HEK293 (cell line): ENCODE results near the gene CDT1.

Experiments
- CTCF ChIA-PET: fragments of 350-600 bp; formaldehyde crosslinking; extraction: SDS; loops from one replicate; lab custom pipeline; 2021; ENCODE audit warnings: antibody characterized with exemption; lab: Yijun Ruan, JAX
- POLR2A ChIA-PET: fragments of 300-600 bp; formaldehyde crosslinking; extraction: SDS; loops from one replicate; lab custom pipeline; 2020; ENCODE audit warnings: antibody characterized with exemption, inconsistent platforms; lab: Yijun Ruan, JAX
- H3K27ac ChIP-seq: fragments of 200-500 bp; sonication (Bioruptor generic); 2 replicates; pipeline ENCODE4 v1.5.1; 2014; ENCODE audit warnings: low read depth, low read length, control low read depth, inconsistent platforms; ENCODE audit errors: extremely low read depth
- H3K36me3 ChIP-seq, 2 experiments: fragments of 200-500 bp in 1 of 2; sonication (Bioruptor generic) in 1 of 2; 1 replicate in 1 of 2; 2 replicates in 1 of 2; pipeline ENCODE4 v1.5.1; 2014 to 2017; ENCODE audit warnings: inconsistent platforms in 2 of 2, low read length in 2 of 2; ENCODE audit not compliant: control insufficient read depth in 2 of 2, insufficient read depth in 1 of 2
- H3K4me1 ChIP-seq: fragments of 200-500 bp; sonication (Bioruptor generic); 2 replicates; pipeline ENCODE4 v1.5.1; 2014; ENCODE audit warnings: mild to moderate bottlenecking, low read length, inconsistent platforms; ENCODE audit not compliant: control insufficient read depth, insufficient read depth
- H3K4me3 ChIP-seq: 2 replicates; pipeline ENCODE4 v1.5.1; 2011; ENCODE audit warnings: low read depth, mild to moderate bottlenecking, control low read depth, low read length, moderate library complexity
- H3K9me3 ChIP-seq: fragments of 200-500 bp; sonication (Bioruptor generic); 2 replicates; pipeline ENCODE4 v1.5.1; 2014; ENCODE audit warnings: low read depth, low read length, inconsistent platforms; ENCODE audit not compliant: control insufficient read depth, insufficient read depth
- ZBTB21 ChIP-seq: fragments of 450-650 bp; formaldehyde crosslinking; IDR thresholded peaks from 2 replicates; pipeline ENCODE4 v1.5.1; 2017; ENCODE audit warnings: missing biosample characterization, missing genetic modification characterization
- ZBTB8A ChIP-seq: fragments of 450-650 bp; formaldehyde crosslinking; IDR thresholded peaks from 2 replicates; pipeline ENCODE4 v1.5.1; 2016; ENCODE audit warnings: missing biosample characterization, missing genetic modification characterization
- ZFP37 ChIP-seq: fragments of 450-650 bp; formaldehyde crosslinking; IDR thresholded peaks from 2 replicates; pipeline ENCODE4 v1.5.1; 2016; ENCODE audit warnings: missing biosample characterization, missing genetic modification characterization
- ZNF132 ChIP-seq: fragments of 450-650 bp; formaldehyde crosslinking; IDR thresholded peaks from 2 replicates; pipeline ENCODE4 v1.5.1; 2017; ENCODE audit warnings: missing biosample characterization, missing genetic modification characterization, borderline replicate concordance
- ZNF248 ChIP-seq: fragments of 450-650 bp; formaldehyde crosslinking; IDR thresholded peaks from 2 replicates; pipeline ENCODE4 v1.5.1; 2017; ENCODE audit warnings: missing biosample characterization, missing genetic modification characterization
- ZNF302 ChIP-seq: fragments of 450-650 bp; formaldehyde crosslinking; IDR thresholded peaks from 2 replicates; pipeline ENCODE4 v1.5.1; 2016; ENCODE audit warnings: missing biosample characterization, missing genetic modification characterization, low read depth
- ZNF350 ChIP-seq: fragments of 450-650 bp; formaldehyde crosslinking; IDR thresholded peaks from 2 replicates; pipeline ENCODE4 v1.5.0; 2017; ENCODE audit warnings: missing biosample characterization, mild to moderate bottlenecking, missing genetic modification characterization
- ZNF404 ChIP-seq: fragments of 450-650 bp; formaldehyde crosslinking; IDR thresholded peaks from 2 replicates; pipeline ENCODE4 v1.5.1; 2017; ENCODE audit warnings: missing biosample characterization, missing genetic modification characterization
- ZNF426 ChIP-seq: fragments of 450-650 bp; formaldehyde crosslinking; IDR thresholded peaks from 2 replicates; pipeline ENCODE4 v1.5.1; 2017; ENCODE audit warnings: missing biosample characterization, missing genetic modification characterization, mild to moderate bottlenecking, inconsistent platforms, moderate library complexity
- ZNF433 ChIP-seq: fragments of 450-650 bp; formaldehyde crosslinking; IDR thresholded peaks from 2 replicates; pipeline ENCODE4 v1.5.1; 2016; ENCODE audit warnings: missing biosample characterization, missing genetic modification characterization, low read depth
- ZNF501 ChIP-seq: fragments of 450-650 bp; formaldehyde crosslinking; IDR thresholded peaks from 2 replicates; pipeline ENCODE4 v1.5.1; 2016; ENCODE audit warnings: missing biosample characterization, missing genetic modification characterization
- ZNF510 ChIP-seq: fragments of 450-650 bp; formaldehyde crosslinking; IDR thresholded peaks from 2 replicates; pipeline ENCODE4 v1.5.1; 2018; ENCODE audit warnings: mild to moderate bottlenecking, missing genetic modification characterization, missing biosample characterization; ENCODE audit not compliant: insufficient replicate concordance
- ZNF585B ChIP-seq: fragments of 450-650 bp; formaldehyde crosslinking; IDR thresholded peaks from 2 replicates; pipeline ENCODE4 v1.5.1; 2016; ENCODE audit warnings: missing biosample characterization, missing genetic modification characterization
- ZNF670 ChIP-seq: fragments of 450-650 bp; formaldehyde crosslinking; IDR thresholded peaks from 2 replicates; pipeline ENCODE4 v1.5.1; 2016; ENCODE audit warnings: missing biosample characterization, missing genetic modification characterization, low read depth
- ZNF677 ChIP-seq: fragments of 450-650 bp; IDR thresholded peaks from 2 replicates; pipeline ENCODE4 v1.5.0; 2018; ENCODE audit warnings: missing biosample characterization, mild to moderate bottlenecking, missing genetic modification characterization, moderate library complexity
- ZNF747 ChIP-seq: fragments of 450-650 bp; formaldehyde crosslinking; IDR thresholded peaks from 2 replicates; pipeline ENCODE4 v1.5.1; 2016; ENCODE audit warnings: missing biosample characterization, missing genetic modification characterization
- ZNF830 ChIP-seq: fragments of 450-650 bp; IDR thresholded peaks from 2 replicates; pipeline ENCODE4 v1.5.0; 2018; ENCODE audit warnings: missing biosample characterization, missing genetic modification characterization, low read depth, mild to moderate bottlenecking, moderate library complexity
- ZSCAN16 ChIP-seq: fragments of 450-650 bp; formaldehyde crosslinking; IDR thresholded peaks from 2 replicates; pipeline ENCODE4 v1.5.1; 2016; ENCODE audit warnings: missing biosample characterization, missing genetic modification characterization
- ZXDB ChIP-seq: fragments of 450-650 bp; formaldehyde crosslinking; IDR thresholded peaks from 2 replicates; pipeline ENCODE4 v1.5.1; 2016; ENCODE audit warnings: missing biosample characterization, missing genetic modification characterization
- TF ChIP-seq, protein P1 (sequence below): fragments of 450-650 bp; formaldehyde crosslinking; IDR thresholded peaks from 2 replicates; pipeline ENCODE4 v1.5.1; 2016; ENCODE audit warnings: missing biosample characterization, missing genetic modification characterization
- TF ChIP-seq, protein P2 (sequence below): fragments of 450-650 bp; formaldehyde crosslinking; IDR thresholded peaks from 2 replicates; pipeline ENCODE4 v1.5.1; 2016; ENCODE audit warnings: missing biosample characterization, missing genetic modification characterization
- TF ChIP-seq, protein P3 (sequence below): fragments of 450-650 bp; formaldehyde crosslinking; IDR thresholded peaks from 2 replicates; pipeline ENCODE4 v1.5.1; 2016; ENCODE audit warnings: missing biosample characterization, missing genetic modification characterization
- TF ChIP-seq, protein P4 (sequence below): fragments of 450-650 bp; formaldehyde crosslinking; IDR thresholded peaks from 2 replicates; pipeline ENCODE4; 2016; ENCODE audit warnings: missing biosample characterization, missing genetic modification characterization
- TF ChIP-seq, protein P5 (sequence below): fragments of 450-650 bp; formaldehyde crosslinking; IDR thresholded peaks from 2 replicates; pipeline ENCODE4 v1.5.1; 2016; ENCODE audit warnings: missing biosample characterization, missing genetic modification characterization

Gene CDT1

DNA sequence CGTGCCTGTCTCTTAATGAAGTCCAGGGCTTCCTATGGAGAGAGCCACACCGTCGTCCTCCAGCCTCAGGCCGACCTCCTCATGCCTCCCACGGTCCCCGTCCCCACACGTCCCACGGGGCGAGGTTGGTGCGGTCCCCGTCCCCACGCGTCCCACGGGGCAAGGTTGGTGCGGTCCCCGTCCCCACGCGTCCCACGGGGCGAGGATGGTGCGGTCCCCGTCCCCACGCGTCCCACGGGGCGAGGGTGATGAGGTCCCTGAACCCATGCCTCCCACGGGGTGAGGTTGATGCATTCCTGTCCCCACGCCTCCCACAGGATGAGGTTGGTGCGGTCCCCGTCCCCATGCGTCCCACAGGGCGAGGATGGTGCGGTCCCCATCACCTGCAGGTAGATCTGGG, 32.2 kb downstream of the CDT1 start:
- no peaks in the 10 kb centered on the region for H3K4me1 ChIP-seq
- peaks cover 0 to 16% of the 10 kb centered on the region in 2 experiments; a peak in 1 of 3 replicates for H3K36me3 ChIP-seq
- no peak for TF ChIP-seq ZNF350
- no peak overlapping the region for H3K27ac ChIP-seq
- CTCF ChIA-PET = no interaction called here
- POLR2A ChIA-PET = no interaction called here
- no peaks in the 10 kb centered on the region for H3K9me3 ChIP-seq
- no peak overlapping the region for H3K4me3 ChIP-seq

DNA sequence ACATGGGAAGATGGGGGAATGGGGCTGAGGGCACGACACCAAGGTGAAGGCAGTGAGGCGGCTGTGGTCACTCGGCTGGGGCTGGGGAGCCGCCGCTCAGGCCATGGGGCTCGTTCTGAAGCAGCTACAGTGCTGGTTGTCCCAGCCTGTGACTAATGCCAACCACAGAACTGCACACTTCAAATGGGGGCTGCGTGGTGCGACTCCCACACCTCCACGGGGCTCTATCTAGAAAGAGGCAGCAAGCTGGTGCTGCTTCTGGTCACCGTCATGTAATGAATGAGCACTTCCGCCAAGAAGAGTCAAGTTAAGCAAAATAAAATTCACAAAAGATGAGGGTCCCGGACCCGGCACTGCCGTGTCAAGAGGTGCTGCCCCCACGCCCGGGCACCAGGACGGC, 33.2 kb downstream of the CDT1 start:
- ChIA-PET CTCF (no interaction called here), POLR2A (interaction anchor here (0.8 kb wide), 1 partner anchor 9 kb away, joined by 3 read pairs; no protein-coding TSS in a partner anchor)
- Histone ChIP-seq H3K9me3 (no peaks in the 10 kb centered on the region), H3K36me3 (peaks cover 0 to 16% of the 10 kb centered on the region in 2 experiments; a peak in 1 of 3 replicates), H3K4me3 (no peak overlapping the region), H3K4me1 (no peaks in the 10 kb centered on the region), H3K27ac (no peak overlapping the region)
- no peak for TF ChIP-seq ZBTB8A
- TF ChIP-seq ZBTB21 (tag by site-specific recombination) = no peak
- no peak for TF ChIP-seq ZNF510 (tag by site-specific recombination)
- no peak for TF ChIP-seq ZNF747 (tag by site-specific recombination)
- no peak for TF ChIP-seq ZNF677 (tag by site-specific recombination)
- no peak for TF ChIP-seq ZNF302 (tag by site-specific recombination)
- no peak for TF ChIP-seq ZNF670 (tag by site-specific recombination)
- no peak for TF ChIP-seq ZNF830 (tag by site-specific recombination)
- no peak for TF ChIP-seq ZNF585B (tag by site-specific recombination)
- no peak for TF ChIP-seq ZNF404
- TF ChIP-seq ZNF433 (tag by site-specific recombination) = no peak
- TF ChIP-seq ZFP37 (tag by site-specific recombination) = no peak
- TF ChIP-seq, protein P1, sequence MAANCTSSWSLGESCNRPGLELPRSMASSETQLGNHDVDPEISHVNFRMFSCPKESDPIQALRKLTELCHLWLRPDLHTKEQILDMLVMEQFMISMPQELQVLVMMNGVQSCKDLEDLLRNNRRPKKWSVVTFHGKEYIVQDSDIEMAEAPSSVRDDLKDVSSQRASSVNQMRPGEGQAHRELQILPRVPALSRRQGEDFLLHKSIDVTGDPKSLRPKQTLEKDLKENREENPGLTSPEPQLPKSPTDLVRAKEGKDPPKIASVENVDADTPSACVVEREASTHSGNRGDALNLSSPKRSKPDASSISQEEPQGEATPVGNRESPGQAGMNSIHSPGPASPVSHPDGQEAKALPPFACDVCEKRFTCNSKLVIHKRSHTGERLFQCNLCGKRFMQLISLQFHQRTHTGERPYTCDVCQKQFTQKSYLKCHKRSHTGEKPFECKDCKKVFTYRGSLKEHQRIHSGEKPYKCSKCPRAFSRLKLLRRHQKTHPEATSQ = no peak
- TF ChIP-seq ZSCAN16 (tag by site-specific recombination) = no peak

DNA sequence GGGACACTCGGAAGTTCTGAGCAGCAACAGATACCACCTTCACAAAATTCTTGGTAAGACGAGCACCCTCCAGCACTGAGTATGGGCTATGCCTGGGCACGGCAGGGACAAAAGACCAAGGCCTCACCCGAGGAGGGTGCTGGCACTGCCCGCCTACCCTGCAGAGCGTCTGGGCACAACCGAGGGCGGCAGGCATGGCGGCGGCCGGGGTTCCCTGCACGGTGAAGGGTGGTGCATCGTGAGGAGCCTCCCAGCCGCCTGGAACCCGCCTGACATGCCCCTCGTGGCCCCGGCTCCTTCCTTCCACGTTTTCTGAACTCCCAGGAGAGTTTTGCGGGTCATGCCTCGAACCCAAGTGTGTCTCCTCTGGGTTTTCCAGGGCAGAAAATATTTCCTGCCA, 34.2 kb downstream of the CDT1 start:
- TF ChIP-seq ZNF132 = no peak
- no peak for TF ChIP-seq ZNF248 (tag by site-specific recombination)
- no peak for TF ChIP-seq ZXDB (tag by site-specific recombination)
- TF ChIP-seq, protein P2, sequence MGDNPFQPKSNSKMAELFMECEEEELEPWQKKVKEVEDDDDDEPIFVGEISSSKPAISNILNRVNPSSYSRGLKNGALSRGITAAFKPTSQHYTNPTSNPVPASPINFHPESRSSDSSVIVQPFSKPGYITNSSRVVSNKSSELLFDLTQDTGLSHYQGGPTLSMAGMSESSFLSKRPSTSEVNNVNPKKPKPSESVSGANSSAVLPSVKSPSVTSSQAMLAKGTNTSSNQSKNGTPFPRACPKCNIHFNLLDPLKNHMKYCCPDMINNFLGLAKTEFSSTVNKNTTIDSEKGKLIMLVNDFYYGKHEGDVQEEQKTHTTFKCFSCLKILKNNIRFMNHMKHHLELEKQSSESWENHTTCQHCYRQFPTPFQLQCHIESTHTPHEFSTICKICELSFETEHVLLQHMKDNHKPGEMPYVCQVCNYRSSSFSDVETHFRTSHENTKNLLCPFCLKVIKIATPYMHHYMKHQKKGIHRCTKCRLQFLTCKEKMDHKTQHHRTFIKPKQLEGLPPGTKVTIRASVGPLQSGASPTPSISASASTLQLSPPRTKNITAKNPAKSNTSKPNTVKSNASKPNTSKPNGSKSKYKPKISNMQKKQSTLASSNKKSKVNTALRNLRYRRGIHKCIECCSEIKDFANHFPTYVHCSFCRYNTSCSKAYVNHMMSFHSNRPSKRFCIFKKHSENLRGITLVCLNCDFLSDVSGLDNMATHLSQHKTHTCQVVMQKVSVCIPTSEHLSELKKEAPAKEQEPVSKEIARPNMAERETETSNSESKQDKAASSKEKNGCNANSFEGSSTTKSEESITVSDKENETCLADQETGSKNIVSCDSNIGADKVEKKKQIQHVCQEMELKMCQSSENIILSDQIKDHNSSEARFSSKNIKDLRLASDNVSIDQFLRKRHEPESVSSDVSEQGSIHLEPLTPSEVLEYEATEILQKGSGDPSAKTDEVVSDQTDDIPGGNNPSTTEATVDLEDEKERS (tag by site-specific recombination) = no peak
- TF ChIP-seq, protein P3, sequence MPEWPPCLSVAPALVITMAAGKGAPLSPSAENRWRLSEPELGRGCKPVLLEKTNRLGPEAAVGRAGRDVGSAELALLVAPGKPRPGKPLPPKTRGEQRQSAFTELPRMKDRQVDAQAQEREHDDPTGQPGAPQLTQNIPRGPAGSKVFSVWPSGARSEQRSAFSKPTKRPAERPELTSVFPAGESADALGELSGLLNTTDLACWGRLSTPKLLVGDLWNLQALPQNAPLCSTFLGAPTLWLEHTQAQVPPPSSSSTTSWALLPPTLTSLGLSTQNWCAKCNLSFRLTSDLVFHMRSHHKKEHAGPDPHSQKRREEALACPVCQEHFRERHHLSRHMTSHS (tag by site-specific recombination) = no peak
- no peak for TF ChIP-seq ZNF670 (tag by site-specific recombination)
- no peak for TF ChIP-seq ZNF404
- TF ChIP-seq, protein P4, sequence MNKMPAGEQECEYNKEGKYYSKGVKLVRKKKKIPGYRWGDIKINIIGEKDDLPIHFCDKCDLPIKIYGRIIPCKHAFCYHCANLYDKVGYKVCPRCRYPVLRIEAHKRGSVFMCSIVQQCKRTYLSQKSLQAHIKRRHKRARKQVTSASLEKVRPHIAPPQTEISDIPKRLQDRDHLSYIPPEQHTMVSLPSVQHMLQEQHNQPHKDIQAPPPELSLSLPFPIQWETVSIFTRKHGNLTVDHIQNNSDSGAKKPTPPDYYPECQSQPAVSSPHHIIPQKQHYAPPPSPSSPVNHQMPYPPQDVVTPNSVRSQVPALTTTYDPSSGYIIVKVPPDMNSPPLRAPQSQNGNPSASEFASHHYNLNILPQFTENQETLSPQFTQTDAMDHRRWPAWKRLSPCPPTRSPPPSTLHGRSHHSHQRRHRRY (tag by site-specific recombination) = no peak
- TF ChIP-seq, protein P5, sequence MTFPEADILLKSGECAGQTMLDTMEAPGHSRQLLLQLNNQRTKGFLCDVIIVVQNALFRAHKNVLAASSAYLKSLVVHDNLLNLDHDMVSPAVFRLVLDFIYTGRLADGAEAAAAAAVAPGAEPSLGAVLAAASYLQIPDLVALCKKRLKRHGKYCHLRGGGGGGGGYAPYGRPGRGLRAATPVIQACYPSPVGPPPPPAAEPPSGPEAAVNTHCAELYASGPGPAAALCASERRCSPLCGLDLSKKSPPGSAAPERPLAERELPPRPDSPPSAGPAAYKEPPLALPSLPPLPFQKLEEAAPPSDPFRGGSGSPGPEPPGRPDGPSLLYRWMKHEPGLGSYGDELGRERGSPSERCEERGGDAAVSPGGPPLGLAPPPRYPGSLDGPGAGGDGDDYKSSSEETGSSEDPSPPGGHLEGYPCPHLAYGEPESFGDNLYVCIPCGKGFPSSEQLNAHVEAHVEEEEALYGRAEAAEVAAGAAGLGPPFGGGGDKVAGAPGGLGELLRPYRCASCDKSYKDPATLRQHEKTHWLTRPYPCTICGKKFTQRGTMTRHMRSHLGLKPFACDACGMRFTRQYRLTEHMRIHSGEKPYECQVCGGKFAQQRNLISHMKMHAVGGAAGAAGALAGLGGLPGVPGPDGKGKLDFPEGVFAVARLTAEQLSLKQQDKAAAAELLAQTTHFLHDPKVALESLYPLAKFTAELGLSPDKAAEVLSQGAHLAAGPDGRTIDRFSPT (tag by site-specific recombination) = no peak
- no peak for TF ChIP-seq ZNF426 (tag by site-specific recombination)
- TF ChIP-seq ZNF501 (tag by site-specific recombination) = no peak
- no peak overlapping the region for H3K4me3 ChIP-seq
- H3K36me3 ChIP-seq = peaks cover 0 to 16% of the 10 kb centered on the region in 2 experiments; a peak in 1 of 3 replicates
- no peaks in the 10 kb centered on the region for H3K4me1 ChIP-seq
- POLR2A ChIA-PET = no interaction called here
- no peak overlapping the region for H3K27ac ChIP-seq
- H3K9me3 ChIP-seq = no peaks in the 10 kb centered on the region
- CTCF ChIA-PET = no interaction called here
